Measurements from ENCODE around the gene FIGLA. TPM values are rescaled to one million over a fixed set of nuclear protein-coding genes. Genes with fewer than 3 reads are reported as not detected.

The FIGLA gene
- total RNA-seq, 1 donor from 2014 or later, result not detected

DNA sequence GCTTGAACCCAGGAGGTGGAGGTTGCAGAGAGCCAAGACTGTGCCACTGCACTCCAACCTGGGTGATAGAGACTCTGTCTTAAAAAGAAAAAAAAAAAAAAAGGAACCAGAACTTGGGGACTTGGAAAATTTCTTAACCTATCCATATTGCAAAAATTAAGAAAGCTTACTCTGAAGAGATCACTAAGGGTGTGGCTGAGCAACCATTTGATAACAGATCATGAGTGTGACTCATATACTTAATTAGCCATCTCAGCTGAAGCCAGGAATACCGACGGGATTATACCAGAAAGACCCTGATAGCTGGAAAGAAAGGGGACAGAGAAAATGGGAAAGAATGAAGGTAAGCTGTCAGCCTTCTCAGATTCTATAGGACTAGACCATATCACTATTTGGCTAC, 15.3 kb downstream of the FIGLA start:
- no peak for DNase-seq (ENCODE audit: low spot score)

DNA sequence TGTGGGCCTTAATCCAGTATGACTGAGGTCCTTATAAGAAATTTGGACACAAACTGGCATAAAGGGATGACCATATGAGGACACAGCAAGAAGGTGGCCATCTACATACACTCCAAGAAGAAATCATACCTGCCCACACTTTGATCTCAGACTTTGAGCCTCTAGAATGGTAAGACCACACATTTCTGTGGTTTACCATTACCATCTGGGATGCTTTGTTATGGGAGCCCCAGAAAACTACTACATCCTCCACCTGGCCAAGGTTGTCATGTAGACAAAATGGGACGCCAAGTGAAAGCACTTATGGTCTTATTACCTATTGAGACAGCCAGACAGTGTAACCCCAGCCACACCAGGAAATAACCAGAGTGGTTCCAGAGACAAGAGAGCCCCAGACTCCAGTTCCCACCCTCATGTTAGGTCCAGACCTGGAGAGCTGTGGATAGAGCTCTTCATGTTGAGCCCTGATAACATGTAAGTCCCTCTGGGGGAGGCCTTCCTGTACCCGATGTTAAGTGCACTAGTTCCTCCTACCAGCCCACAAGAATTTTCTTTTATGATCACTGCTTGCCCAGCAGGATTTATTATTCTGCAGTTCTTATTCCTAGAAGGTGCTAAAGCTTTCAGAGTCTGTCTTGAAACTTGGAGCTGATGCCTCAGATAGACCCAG, 17.8 kb downstream of the FIGLA start:
- DNase-seq (ENCODE audit: low spot score), result no peak

DNA sequence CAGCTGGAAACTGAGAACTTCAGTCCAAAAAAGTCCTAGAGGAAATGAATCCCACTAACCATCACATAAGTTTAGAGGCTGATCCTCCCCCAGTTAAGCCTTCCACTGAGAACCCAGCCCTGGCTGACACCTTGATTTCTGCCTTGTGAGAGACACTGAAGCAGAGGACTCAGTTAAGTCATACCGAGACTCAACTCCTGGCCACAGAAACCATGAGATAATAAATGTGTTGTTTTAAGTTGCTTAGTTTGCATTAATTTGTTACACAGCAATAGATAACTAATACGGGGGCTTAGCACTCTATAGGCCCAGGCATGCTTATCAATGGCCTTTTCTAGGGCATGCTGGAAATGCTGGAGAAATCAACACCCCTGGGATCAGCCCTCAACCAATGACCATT, 19.0 kb downstream of the FIGLA start:
- DNase-seq (ENCODE audit: low spot score), result no peak

DNA sequence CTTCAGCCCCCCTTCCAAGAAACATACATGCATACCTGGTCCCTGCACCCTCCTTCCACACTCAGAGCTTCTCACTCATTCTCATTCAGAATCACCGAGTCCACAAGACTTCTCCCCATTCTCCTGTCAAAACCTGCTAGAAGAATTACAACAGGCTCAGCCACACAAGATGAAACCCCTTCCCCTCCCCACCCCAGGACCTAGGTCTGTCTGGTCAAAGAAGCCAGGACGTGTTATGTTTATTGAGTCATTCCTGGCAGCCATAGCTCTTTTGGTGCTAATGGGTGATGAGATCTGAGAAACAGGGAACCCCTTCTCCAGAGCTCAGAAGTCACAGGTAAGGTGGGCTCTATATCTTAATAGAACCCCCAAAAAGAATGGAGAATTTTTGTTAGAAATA, 21.0 kb downstream of the FIGLA start:
- no peak for DNase-seq (ENCODE audit: low spot score)

DNA sequence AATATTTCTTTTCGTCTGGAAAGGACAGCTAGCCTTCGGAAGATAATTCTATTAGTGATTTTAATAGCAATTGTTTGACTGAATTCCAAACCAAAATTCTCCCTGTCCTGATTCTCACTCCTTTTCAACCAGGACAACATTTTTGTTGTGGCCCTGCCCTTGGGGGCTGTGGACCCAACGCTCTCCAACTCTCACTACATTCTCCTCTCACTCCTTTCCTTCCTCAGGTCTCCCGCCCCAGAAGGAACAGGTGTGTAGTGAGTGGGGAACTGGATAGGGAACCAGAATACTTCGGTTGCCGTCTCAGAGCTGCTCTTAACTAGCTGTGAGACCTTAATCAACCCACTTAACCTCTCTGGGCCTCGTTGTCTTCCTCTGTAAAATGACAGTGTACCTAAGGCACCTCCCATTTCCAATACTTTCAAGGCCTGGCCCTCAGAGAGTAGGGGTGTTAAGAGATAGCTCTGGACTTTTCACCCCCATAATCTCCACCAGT, 21.8 kb downstream of the FIGLA start:
- no peak for DNase-seq (ENCODE audit: low spot score)

DNA sequence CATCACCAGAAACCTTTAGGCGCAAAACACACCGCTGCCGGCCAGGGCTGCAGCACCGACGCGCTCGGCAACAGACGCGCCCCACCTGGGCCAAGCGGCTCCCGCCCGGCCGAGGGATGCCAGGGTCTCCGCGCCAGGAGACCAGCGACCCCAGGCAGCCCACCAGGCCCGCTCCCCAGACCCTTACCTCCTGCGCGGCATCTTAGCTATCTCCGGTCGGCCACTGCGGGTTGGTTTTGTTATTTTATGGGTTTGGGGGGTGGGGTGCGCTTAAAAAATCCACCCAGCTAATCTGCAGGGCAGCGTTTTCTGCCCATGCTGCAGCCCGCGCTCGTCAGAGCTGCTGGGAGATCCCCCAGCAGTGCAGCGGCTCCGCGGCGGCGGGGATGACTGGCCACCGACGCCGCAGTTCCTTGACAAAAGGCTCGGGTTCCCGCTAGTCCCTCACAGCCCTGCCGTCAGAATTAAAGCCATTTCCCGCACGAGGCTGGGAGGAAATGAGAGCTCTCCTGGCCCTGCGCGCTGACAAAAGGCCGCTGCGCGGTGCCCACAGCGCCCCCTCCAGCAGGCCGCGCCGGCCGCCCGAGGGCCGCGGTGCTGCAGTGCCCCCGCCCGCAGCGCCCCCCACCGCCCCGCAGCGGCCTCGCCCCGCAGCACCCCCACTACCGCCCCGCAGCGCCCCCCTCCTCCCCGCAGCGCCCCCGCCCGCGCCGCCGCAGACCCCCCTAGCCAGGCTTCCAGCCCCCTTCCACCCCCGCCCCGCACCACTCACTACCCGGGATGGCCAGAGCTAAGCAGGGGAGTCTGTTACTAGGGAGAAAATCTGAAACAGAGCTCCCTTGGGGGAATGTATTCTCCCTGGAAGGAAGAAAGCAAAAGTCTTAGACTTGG, 22.5 kb downstream of the FIGLA start, which contains the start of gene ADD2:
ADD2 (minus strand) TSS at position 502 of the 891 bp plus-strand sequence. CDS start 61,792 bp downstream, outside the sequence.
- no peak for DNase-seq (ENCODE audit: low spot score)

DNA sequence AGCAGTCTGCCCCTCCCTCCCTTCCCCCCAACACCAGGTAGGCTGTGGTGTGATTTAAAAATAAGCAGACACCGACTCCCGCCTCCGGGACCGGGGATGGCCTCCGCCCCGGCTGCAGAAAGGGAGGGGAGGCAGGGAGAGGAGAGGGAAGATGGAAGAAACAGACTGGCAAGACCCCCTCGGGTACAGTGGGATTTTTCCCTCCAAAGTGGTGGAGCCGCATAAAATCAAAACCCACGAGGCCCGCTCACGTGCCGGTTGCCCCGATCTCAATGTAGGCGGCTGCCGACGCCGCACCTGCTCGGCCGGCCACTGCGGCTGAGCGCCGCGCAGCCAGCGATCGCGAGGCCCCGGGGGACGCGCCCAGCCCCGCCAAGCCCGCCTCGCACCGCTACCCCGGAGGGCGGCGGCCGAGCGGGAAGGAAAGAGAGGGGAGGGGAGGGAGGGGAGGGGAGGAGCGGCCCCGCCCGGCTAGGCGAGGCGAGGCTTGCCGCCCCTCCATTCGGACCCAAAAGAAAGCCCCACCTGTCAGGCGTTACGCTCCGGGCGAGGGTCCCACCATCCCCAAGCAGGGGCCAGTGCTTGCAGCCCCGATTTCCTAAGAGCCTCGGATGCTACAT, 23.3 kb downstream of the FIGLA start:
- no peak for DNase-seq (ENCODE audit: low spot score)

DNA sequence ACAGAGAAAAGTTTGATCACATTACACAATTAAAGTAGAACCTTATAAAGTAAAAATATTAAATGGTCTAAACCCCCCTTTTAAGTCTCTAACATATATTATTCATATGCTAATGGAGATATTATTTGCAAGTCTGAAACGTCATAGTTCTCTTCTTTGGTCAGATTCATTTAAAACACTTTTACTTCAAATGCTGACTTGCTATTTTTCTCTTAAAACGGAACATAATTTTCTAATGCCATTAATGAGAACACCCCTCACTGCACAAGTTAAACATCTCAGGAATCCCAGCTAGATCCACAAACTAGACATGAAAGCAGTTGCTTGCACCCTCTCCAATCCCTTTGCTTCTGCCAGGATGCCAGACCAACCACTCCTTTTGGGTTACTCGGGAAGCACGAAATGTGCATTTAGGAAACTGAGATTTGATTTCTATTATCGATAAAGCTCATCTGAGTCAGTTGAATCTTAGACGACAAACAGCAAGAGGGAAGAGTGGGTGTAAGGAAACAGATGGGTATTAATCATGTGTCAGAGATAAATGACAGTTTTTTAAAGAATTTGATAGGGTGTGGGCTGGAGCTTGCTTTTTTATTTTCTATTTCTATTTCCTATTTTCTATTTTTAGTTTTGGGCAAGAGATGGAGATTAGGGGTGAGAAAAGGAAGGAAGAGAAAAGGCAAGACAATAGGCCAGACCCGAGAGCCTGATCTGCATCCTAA, 23.9 kb downstream of the FIGLA start:
- no peak for DNase-seq (ENCODE audit: low spot score)

DNA sequence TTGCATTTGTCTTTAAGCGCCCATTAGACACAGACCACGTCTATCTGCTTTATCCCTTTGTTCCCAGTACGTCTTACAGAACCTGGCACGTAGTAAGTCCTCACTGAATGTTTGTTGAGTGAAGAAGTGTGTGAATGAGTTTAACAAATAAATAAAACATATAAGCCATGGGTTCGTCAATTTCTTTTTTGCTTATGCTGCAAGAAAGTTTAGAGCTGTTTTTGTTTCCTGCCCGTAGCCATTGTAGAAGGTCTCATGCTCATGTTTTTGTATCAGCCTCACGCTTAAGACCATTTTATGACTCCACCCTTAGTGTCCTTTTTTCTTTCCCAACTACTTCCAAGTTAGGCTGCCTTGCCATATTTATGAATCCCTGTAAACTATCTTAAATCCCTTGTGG, 24.9 kb downstream of the FIGLA start:
- no peak for DNase-seq (ENCODE audit: low spot score)

DNA sequence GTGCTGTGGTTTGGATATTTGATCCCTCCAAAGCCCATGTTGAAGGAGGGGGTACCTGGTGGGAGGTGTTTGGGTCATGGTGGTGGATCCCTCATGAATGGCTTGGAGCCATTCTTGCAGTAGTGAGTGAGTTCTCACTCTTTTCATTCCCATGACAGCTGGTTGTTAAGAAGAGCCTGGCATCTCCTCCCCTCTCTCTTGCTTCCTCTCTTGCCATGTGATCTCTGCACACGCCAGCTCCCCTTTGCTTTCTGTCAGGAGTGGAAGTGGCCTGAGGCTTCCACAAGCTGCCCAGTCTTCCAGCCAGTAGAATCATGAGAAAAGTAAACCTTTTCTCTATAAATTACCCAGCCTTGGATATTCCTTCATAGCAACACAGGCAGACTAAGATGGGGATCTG, 31.0 kb downstream of the FIGLA start:
- no peak for DNase-seq (ENCODE audit: low spot score)

DNA sequence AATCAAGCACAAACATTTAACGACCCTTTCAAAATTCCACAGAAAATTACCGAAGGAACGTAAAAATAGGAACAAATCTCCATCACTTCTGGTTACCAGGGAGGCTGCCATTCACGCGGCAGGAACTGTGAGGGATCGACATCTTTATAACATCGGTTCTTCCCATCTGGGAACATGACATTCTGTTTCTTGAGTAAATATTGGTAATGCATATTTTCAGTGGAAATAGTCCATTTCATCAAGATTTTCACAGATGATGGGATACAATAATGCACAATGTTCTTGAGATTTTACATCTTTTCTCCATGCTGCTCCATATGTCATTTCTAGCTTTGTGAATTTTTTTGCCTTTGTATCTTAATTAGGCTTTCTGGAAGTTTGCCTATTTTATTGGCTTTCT, 32.5 kb downstream of the FIGLA start:
- DNase-seq (ENCODE audit: low spot score), result no peak

DNA sequence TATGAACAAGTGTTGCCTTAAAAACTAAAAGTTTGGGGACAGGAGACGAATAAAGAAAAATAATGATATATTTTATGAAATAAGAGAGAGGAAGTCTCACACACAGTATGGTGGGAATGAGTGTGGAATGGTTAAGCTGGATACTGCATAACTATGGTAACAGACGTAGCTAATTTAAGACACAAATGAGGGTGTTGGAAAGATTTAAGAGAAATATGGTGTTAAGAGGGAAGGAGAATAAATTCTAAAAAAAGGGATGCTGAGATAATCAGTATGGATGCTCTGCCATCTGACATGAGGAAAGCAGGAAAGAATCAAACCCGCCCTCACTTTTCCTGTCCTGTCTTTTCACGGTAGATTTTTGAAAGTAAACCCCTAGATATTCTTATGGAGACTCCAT, 33.1 kb downstream of the FIGLA start:
- no peak for DNase-seq (ENCODE audit: low spot score)

DNA sequence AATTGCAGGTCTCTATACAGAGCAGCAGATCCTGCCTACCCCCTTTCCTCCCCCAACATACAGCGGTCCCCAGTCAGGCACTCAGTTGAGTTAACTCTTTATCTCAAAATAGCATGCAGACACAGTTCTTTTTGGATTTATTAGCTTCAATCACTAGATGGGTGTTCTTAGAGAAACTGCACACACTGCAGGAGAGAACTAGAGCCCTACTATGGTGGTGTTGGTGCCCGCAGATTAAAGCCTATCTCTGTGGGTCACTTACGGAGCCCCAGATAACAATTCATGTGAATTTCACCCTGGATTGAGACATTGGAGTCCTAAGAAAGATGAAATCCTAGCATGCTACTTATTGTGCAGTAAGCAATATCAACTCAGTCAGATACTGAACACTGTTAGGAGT, 34.3 kb downstream of the FIGLA start:
- DNase-seq (ENCODE audit: low spot score), result no peak

DNA sequence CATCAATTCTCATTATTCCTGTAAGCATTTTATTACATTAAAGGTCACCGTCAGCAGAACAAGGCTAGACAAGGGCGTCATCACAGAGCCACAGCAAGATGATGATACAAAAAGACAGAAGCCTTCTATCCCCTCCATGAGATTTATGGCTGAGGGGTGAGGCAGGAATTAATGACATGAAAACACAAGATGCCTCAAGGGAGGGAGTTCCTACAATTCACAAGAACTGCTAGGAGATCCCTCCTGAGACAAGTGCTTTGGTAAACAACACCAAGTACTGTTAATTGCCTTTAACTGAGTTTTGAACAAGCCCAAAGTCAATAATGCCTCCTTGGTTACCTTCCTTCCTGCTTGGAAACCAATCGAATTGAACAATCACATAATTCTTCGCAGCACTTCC, 36.5 kb downstream of the FIGLA start:
- DNase-seq (ENCODE audit: low spot score), result no peak

DNA sequence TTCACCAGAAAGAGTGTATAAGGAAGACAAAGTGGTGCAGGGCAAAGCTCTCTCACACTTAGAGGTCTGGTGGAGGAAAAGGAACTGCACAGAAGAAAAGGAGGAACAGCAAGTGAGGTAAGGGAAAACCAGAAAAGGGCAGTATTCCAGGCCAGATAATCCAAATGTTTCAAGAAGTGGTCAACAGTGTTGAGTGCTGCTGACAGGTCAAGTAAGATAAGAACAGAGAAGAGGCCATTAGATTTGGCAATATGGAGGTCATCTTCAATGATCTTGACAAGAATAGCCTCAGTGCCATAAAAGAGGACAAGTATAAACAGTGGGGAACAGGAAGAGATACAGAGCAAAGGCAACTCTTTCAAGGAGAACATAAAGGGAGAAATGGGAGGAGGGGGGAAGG, 37.4 kb downstream of the FIGLA start:
- DNase-seq (ENCODE audit: low spot score), result no peak

DNA sequence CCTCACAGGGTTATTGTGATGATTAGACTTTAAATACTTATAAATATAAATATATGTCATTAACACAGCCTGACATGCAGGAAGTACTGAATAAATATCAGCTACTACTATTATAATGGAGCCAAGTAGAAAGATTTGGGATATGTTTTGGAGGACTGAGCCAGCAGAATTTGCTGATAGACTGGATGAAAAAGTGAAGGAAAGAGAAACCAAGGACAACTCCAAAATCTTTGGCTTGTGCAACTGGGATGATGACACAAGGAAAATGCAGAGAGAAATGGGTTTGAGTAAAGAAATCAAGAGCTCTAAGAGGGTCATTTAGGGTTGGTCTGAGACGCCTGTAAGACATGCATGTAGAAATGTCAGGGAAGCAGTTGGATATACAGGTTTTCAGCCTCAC, 38.0 kb downstream of the FIGLA start:
- no peak for DNase-seq (ENCODE audit: low spot score)

DNA sequence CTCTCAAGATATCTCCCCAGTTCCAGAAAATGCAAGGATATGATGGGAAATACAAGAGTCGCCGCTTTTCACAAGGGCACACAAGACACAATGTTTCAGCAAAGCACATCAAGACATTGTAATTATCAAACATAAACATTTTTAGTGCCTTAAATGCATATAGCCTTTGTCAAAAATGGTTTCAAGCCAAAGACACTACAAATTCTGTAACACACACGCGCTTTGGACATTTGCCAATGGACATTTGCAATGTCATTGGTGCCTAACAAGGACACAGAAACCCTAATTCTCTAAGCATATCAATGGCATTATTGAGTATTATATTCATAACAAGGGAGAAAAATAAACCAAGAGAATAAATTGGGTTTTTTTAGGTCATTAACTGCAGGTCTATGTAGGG, 38.6 kb downstream of the FIGLA start:
- DNase-seq (ENCODE audit: low spot score), result no peak

DNA sequence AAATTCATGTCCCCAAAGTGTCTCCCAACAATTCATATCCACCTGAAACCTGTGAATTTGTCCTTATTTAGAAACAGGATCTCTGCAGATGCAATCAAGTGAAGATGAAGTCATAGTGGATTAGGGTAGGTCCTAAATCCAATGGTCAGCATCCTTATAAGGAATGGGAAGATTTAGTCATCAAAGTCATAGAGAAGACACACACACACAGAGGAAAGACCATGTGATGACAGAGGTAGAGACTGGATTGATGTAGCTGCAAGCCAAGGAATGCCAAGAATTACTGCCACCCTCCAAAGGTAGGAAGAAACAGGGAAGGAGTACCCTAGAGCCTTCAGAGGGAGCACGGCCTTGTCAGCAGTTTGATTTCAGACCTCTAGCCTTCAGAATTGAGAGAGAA, 40.1 kb downstream of the FIGLA start:
- no peak for DNase-seq (ENCODE audit: low spot score)

DNA sequence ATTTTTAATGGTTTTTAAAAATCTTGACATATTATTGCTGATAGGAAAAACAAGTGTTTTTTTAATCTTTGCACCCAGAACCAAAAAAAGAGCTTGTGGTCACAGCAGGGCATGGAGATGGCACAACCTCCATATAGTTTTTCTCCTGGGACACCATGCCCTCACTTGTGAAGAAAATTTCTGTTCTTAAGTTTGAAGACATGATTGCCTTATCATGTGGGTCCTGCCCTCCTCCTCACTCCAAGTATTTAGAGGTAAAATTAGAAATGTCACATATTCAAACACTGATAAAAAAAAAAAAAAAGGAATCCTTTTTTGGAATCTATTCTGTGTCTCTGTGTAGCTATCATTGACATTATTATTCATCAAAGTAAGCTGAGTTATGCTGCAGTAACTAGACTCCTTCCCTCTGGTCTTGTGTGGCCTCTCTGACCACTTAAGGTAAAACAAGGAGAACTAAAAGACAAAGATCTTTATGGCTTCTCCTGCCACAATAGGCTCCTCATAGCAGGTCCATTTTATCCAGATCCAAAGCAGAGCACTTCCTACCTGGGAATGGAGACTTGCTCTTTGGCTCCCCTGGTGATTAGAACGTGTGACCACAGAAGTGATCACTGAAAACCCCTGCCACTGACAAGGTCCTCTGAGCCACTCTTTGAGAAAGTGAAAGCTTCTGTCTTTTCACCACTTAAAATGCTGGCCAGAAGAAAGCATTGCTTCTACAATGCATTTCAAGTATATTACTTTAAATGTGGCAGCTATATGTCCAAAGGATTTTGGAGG, 42.2 kb downstream of the FIGLA start:
- DNase-seq (ENCODE audit: low spot score), result no peak

DNA sequence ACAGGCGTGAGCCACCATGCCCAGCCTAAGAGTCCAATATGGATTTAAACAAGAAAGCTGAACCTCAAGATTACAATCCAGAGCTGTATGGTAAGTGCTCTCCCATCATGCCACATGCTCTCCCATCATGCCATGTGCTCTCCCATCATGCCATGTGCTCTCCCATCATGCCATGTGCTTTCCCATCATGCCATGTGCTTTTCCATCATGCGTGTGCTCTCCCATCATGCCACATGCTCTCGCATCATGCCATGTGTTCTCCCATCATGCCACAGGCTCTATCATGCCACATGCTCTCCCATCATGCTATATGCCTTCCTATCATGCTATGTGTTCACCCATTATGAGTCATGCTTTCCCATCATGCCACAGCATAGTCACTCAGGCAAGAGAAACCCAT, 43.2 kb downstream of the FIGLA start:
- DNase-seq (ENCODE audit: low spot score), result no peak

All from mucosa of gallbladder (tissue), 1 donor.